NCI-H1092 (cell line): ENCODE results near the gene CCDC179.

Source experiments
- DNase-seq: peaks from one replicate; lab custom pipeline; 2025; lab: John Stamatoyannopoulos, UW

The CCDC179 gene

DNA sequence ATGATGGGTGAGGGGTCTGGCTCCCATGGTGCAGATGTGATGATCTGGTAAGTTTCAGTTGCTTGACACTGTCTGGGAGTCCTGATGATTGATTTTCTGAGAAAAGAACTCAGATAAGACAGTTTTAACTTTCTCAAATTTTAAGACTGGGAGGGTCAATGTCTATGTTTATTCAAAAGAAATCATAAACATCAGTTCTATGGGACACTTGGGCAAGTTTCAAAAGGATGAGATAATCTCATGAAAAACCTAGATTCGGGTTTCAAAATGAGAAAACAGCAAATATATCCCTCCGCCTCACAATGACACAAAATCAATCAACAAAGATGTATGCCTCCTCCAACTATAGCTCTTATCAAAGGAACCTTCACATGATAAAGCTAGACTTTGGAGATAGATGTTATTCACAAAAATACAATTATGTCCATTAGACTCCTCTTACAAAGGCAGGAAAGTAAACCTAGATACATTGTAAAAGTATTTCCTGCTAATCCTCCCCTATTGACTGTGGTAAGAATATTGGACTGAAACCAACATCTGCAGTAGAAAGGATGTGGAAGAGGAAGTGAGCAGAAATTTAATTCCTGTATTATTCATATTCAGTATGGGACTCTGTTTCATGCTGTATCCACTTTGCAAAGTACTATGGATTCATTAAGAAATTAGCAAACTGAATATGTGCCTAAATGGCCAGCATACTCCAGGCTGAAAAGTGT, 52.3 kb downstream of the CCDC179 start:
- DNase-seq = no peak

DNA sequence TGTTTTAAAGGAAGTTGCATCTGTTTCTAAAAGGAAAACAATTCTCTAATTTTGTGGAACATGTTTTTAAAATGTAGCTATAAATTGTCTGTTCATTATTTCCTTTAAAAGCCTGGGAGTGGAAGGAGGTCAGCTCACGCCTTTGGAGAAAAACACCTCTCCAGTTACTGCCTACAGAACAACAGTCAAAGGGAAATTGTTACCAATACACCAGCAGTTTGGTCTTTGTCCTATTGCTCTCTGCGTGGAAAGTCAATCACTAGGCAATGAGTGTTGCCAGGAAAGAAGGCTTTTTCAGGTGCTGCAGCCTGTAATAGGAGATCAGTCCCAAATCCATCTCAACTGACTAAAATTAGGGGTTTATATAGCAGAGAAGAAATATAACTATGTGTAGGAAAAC, 52.9 kb downstream of the CCDC179 start:
- no peak for DNase-seq

DNA sequence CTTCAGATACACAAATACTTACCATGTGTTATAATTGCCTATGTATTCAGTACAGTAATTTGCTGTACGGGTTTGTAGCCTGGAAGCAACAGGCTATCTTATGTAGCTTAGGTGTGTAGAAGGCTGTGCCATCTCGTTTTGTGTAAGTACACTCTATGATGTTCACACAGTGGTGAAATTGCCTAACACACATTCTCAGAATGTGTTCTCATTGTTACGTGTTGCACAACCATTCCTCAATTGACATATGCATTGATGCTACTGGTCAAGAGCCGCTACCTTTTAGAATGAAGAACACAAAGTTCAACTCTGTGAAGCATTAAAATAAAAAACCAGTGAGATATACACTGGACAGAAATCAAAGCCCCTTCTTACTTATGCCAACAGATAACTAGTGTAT, 57.4 kb downstream of the CCDC179 start:
- no peak for DNase-seq

DNA sequence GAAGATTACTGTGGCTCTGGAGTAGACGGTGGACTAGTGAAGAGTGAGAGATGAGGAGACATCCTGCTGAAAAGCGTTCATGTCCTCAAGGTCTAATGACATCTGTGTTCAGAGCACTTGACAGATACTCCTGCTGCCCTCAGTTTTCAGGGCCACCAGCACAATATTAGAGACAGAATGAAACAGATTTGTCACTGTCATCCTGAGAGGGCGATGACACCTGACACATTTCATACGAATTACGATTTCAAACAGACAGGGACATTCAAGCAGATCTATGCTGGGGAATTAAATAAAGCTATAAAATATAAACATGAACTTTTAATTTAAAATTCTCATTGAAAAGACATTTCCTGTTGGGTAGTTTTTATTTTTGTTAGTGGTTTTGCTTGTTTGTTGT, 59.8 kb downstream of the CCDC179 start:
- no peak for DNase-seq

DNA sequence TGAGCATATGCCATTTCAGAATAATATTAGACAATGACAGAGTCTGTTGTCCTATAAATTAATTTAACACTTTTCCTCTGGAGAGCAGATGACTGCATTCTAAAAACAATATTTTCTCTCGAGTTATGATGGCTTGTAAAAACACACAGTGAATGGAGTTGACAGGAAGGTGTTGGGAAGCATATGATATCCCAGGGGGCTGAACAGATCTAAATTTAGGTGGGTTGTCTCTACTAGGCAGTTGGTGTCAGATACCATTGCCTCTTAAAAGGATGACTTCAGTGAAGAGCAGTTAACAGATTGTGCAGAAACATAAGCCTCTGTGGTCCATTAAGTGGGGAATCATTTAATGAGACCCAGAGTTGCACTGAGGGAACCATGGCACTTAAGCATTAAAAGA, 61.4 kb downstream of the CCDC179 start:
- DNase-seq = no peak

DNA sequence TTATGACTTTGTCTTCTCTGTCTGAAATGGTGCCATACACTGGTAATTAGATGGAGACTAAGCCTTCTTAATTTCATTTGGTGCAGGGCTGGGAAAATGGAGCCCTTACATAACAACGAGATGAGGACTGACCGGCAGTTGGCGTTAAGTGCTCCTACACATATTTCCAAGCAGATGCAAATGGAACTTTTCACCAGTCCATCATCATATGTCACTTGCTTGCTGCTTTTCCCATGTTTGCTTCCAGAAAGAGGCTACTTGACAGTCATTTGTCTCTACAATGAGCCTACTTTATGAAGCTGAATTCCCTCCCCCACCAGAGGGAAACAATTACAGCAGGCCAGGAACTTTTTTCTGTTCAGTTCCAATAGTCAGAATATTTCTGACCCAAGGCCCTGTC, 63.2 kb downstream of the CCDC179 start:
- DNase-seq = no peak
